Stimulated activated CD4-positive, alpha-beta T cell treated with anti-CD3 and anti-CD28 coated beads, Interleukin-2, amount 100 ng/mL, for 48 hours (primary cell): ENCODE data around the gene AK9.
A peak's percentile ranks its signal among the peaks of the same experiment; 100 is the strongest.

Source experiments
- DNase-seq, 2 donors: peaks; one replicate each; pipeline ENCODE4 v3.0.0-alpha.2; 2020

AK9 gene

GRCh38 chr6:109455437-109456110, 235.4 kb downstream of the AK9 start, which contains the start of gene MICAL1:
Gene MICAL1 (minus strand): TSS chr6:109455772. CDS start chr6:109454196, 1,576 bp downstream.
- DNase-seq: peak; percentile 30 to 48

- DNase-seq: peak; percentile 36 to 46
These were observed 236.2 kb downstream of the AK9 start for GRCh38 chr6:109454496-109455436.

DNA sequence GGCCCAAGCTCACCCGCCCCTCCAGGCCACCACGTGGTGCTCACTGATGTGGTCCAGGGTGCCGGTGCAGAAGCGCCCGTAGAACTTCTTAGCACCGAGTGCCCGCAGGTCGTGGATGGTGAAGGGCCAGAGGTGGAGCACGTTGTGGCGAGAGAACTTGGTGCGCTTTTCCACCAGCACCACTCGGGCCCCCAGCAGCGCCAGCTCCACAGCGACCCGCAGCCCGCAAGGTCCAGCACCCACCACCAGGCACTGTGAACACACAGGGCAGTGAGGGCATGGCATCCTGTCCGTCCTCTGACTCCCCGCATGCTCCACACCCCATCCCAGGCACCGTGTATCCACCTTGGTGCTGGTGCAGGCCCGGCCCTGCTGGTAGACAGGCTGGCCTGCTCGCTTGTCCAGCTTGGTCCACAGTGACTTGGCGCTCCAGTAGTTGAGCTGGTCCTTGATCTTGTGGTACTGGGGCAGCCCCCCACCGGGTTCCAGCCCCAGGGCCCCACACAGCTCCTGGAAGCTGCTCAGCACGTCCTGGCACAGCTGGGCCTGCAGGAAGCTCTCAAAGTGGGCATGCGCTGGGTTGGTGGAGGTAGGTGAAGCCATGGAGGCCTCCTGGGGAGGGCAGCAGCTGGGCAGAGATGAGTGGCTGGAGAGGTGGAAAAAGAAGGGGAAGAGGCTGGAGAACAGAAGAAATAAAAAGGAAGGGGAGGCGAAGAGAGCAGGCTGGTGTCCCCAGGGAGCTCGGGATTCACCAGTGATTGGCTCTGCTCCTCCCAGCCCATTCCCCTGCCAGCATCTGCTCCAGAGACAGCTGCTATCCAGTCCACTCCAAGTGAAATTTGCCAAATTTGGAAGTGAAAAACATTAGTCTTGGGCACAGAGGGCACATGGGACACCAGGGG, 237.2 kb downstream of the AK9 start:
- DNase-seq: no peak

DNA sequence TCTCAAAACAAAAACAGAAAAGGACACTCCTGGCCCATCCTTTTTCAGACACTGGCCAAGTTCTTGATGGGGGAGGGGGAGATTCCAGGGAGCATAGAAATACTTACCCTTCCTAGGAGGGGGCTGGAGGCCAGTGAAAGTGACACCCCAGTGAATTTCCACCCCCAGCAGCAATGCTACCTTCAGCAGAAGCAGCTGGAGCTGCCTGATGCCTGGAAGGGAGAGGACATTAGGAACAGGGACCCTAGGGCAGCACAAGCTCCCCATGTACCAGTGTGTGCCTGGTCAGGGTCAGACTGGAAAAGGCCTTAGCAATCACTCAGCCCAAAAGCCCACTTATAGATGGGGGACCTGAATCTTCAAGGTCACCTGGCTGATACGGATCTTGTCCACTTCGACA, 237.8 kb downstream of the AK9 start:
- DNase-seq: no peak

DNA sequence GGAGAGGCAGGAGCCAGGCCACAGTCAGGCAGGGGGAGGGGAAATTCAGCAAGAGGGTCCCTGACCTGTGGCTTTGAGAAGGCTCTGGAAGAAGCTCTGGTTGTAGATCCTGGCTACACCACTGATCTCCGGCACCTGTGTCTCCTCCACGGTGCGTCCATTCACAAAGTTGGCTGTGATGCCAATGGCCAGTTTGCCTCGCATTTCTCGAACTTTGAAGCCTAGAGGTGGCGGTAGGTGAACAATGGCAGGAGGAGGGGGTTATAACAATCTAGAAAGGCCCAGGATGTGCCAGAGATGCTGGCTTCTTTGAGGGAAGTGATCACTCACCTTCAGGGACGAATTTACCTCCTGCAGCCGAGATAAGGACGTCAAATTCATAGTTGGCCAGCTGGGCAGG, 238.8 kb downstream of the AK9 start:
- DNase-seq: no peak

GRCh38 chr6:109451376-109451775, 239.6 kb downstream of the AK9 start:
- no peak for DNase-seq

GRCh38 chr6:109450801-109451200, 240.2 kb downstream of the AK9 start:
- no peak for DNase-seq

- DNase-seq: no peak
These were observed 241.0 kb downstream of the AK9 start for GRCh38 chr6:109449795-109450673.

GRCh38 chr6:109449064-109449794, 241.8 kb downstream of the AK9 start:
- no peak for DNase-seq

GRCh38 chr6:109448615-109449014, 242.4 kb downstream of the AK9 start:
- no peak for DNase-seq

GRCh38 chr6:109447878-109448555, 243.0 kb downstream of the AK9 start:
- no peak for DNase-seq

- DNase-seq: no peak
These were observed 243.9 kb downstream of the AK9 start for GRCh38 chr6:109447087-109447486.

- no peak for DNase-seq
These were observed 244.5 kb downstream of the AK9 start for GRCh38 chr6:109446541-109446940.

DNA sequence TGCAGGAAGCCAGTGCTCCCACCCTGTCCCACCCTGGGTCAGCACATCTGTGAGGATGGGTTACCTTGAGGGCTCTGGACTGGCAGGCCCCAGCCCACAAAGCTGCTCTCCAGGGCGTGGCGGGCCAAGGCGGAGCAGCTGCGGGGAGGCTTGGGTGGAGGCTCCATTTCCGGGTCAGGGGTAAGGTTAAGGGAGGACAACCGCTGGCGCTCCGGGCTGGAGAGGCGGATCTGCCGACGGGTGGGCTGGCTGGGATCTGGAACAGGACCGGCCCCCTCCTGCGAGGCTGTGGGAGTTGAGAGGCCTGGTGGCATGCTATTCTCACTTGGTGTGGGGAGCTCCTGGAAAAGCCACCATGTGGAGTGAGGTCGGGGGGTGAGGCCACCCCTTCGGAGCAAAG, 244.9 kb downstream of the AK9 start:
- DNase-seq: no peak

GRCh38 chr6:109445382-109445781, 245.6 kb downstream of the AK9 start:
- DNase-seq: no peak

DNA sequence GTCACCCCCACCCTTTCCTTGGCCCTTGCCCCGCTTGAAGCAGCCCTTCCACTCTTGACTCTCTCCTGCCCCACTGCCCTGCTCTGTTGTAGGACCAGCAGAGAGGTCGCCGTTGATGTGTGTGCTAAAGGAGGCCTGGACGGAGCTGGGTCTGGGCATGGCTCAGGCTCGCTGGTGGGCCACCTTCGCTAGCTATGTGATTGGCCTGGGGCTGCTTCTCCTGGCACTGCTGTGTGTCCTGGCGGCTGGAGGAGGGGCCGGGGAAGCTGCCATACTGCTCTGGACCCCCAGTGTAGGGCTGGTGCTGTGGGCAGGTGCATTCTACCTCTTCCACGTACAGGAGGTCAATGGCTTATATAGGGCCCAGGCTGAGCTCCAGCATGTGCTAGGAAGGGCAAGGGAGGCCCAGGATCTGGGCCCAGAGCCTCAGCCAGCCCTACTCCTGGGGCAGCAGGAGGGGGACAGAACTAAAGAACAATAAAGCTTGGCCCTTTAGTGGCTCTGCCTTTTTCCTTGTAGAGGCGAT, 247.5 kb downstream of the AK9 start:
- no peak for DNase-seq
